Ammon's horn (tissue), 1 donor: Measurements from ENCODE around the gene ANO2.
"Not testable (repeated sequence)": the region's sequence is repeated elsewhere in the genome, so short reads cannot be mapped to it uniquely, and the experiment has no call there.

ENCODE experiments used
- DNase-seq: peaks from one replicate; pipeline ENCODE4 v3.0.0-alpha.2; 2016; ENCODE audit warnings: low spot score

ANO2 gene

GRCh38 chr12:5546616-5547015 is 398.4 kb downstream of the ANO2 start:
- no peak for DNase-seq

GRCh38 chr12:5537771-5538170 is 407.3 kb downstream of the ANO2 start:
- DNase-seq = no peak

GRCh38 chr12:5537026-5537615 is 407.9 kb downstream of the ANO2 start:
- not testable (repeated sequence) for DNase-seq

GRCh38 chr12:5535541-5535940 is 409.5 kb downstream of the ANO2 start:
- DNase-seq = no peak

GRCh38 chr12:5534426-5535199 is 410.4 kb downstream of the ANO2 start:
- DNase-seq = no peak

GRCh38 chr12:5533368-5533767 is 411.7 kb downstream of the ANO2 start:
- no peak for DNase-seq

GRCh38 chr12:5525783-5526367 is 419.2 kb downstream of the ANO2 start:
- DNase-seq = no peak

- no peak for DNase-seq
These were observed 420.2 kb downstream of the ANO2 start for GRCh38 chr12:5524769-5525436.

- DNase-seq = no peak
These were observed 420.8 kb downstream of the ANO2 start for GRCh38 chr12:5524116-5524768.

- DNase-seq = no peak
These were observed 421.5 kb downstream of the ANO2 start for GRCh38 chr12:5523396-5524115.

- no peak for DNase-seq
These were observed 422.4 kb downstream of the ANO2 start for GRCh38 chr12:5522432-5523335.

GRCh38 chr12:5521456-5522325 is 423.4 kb downstream of the ANO2 start:
- DNase-seq = no peak

GRCh38 chr12:5520831-5521230 is 424.2 kb downstream of the ANO2 start:
- DNase-seq = no peak

GRCh38 chr12:5520037-5520436 is 425.0 kb downstream of the ANO2 start:
- DNase-seq = no peak

- DNase-seq = no peak
These were observed 426.3 kb downstream of the ANO2 start for GRCh38 chr12:5518584-5519365.

- DNase-seq = no peak
These were observed 428.5 kb downstream of the ANO2 start for GRCh38 chr12:5516371-5517241.

GRCh38 chr12:5515458-5515857 is 429.6 kb downstream of the ANO2 start:
- DNase-seq = no peak

GRCh38 chr12:5514545-5514944 is 430.5 kb downstream of the ANO2 start:
- no peak for DNase-seq
